Stimulated activated CD4-positive, alpha-beta T cell treated with anti-CD3 and anti-CD28 coated beads, Interleukin-12 subunit alpha, Interleukin-12 subunit beta, amount 100 ng/mL, for 4 hours (primary cell): ENCODE measurements around the gene SRBD1.
A peak's percentile ranks its signal among the peaks of the same experiment; 100 is the strongest.

ENCODE experiments used
- DNase-seq: peaks from one replicate; pipeline ENCODE4 v3.0.0-alpha.2; 2020

The SRBD1 gene

GRCh38 chr2:45611020-45611859, at the start of gene SRBD1:
TSS of gene SRBD1 (minus strand) at chr2:45611267. CDS start at chr2:45605441, 5,826 bp downstream.
- peak; percentile 94 for DNase-seq

GRCh38 chr2:45654250-45654649, 43.2 kb upstream of the SRBD1 start:
- no peak for DNase-seq

GRCh38 chr2:45653122-45653913, 42.3 kb upstream of the SRBD1 start:
- DNase-seq = no peak

GRCh38 chr2:45652090-45653031, 41.3 kb upstream of the SRBD1 start:
- DNase-seq = peak; percentile 25

GRCh38 chr2:45651415-45652089, 40.5 kb upstream of the SRBD1 start, which contains the start of gene PRKCE:
TSS of gene PRKCE (plus strand) at chr2:45651675.
- peak; percentile 59 for DNase-seq

- peak; percentile 83 for DNase-seq
Observed at GRCh38 chr2:45650851-45651414, 39.9 kb upstream of the SRBD1 start.

GRCh38 chr2:45649858-45650811, 39.1 kb upstream of the SRBD1 start:
- DNase-seq = peak; percentile 55

GRCh38 chr2:45649462-45649857, 38.4 kb upstream of the SRBD1 start:
- DNase-seq = no peak

- no peak for DNase-seq
Observed at GRCh38 chr2:45648636-45649035, 37.6 kb upstream of the SRBD1 start.

GRCh38 chr2:45647986-45648520, 37.0 kb upstream of the SRBD1 start:
- no peak for DNase-seq

- DNase-seq = no peak
Observed at GRCh38 chr2:45647356-45647755, 36.3 kb upstream of the SRBD1 start.

GRCh38 chr2:45646289-45646688, 35.2 kb upstream of the SRBD1 start:
- DNase-seq = no peak

- DNase-seq = peak; percentile 80
Observed at GRCh38 chr2:45643543-45644542, 32.8 kb upstream of the SRBD1 start.

GRCh38 chr2:45643095-45643494, 32.0 kb upstream of the SRBD1 start:
- no peak for DNase-seq

GRCh38 chr2:45640576-45640975, 29.5 kb upstream of the SRBD1 start:
- no peak for DNase-seq

GRCh38 chr2:45637440-45637839, 26.4 kb upstream of the SRBD1 start:
- no peak for DNase-seq

GRCh38 chr2:45636008-45636407, 24.9 kb upstream of the SRBD1 start:
- no peak for DNase-seq

- DNase-seq = no peak
Observed at GRCh38 chr2:45634223-45634622, 23.2 kb upstream of the SRBD1 start.

- no peak for DNase-seq
Observed at GRCh38 chr2:45631955-45632354, 20.9 kb upstream of the SRBD1 start.
